HG03159 (cell line): ENCODE measurements around the gene PHC2.

Source experiments
- ATAC-seq: cut with Tn5 transposase; IDR thresholded peaks from one replicate; pipeline ENCODE4 v1.9.1; 2021; ENCODE audit warnings: mild to moderate bottlenecking, moderate library complexity; ENCODE audit not compliant: unreplicated experiment

The PHC2 gene

GRCh38 chr1:33373606-33374005, 57.3 kb downstream of the PHC2 start:
- ATAC-seq: no peak

DNA sequence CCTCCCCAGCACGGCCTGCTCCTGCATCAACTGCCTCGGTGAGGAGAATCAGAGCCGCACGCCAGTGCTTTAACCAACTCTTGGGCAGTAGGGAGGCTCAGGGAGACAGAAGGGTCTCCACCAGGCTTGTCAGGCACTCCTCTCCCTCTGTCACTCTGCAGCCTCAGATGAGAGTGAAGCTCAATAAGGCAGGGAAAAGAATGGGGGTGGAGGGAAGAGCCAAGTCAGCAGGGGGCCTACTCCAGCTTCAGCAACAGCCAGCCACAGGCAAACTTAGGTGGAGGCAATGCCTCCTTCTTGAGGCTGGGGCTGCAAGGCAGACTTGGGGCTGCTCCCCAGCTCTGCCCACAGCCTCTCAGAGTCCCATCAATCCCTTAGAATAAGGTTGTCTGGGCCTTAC, 58.2 kb downstream of the PHC2 start:
- ATAC-seq: no peak

GRCh38 chr1:33372162-33372561, 58.7 kb downstream of the PHC2 start:
- ATAC-seq: no peak

GRCh38 chr1:33371334-33371733, 59.6 kb downstream of the PHC2 start:
- ATAC-seq: no peak

GRCh38 chr1:33370827-33371226, 60.1 kb downstream of the PHC2 start:
- ATAC-seq: no peak

GRCh38 chr1:33370301-33370700, 60.6 kb downstream of the PHC2 start:
- ATAC-seq: no peak

GRCh38 chr1:33369764-33370163, 61.1 kb downstream of the PHC2 start:
- ATAC-seq: no peak

DNA sequence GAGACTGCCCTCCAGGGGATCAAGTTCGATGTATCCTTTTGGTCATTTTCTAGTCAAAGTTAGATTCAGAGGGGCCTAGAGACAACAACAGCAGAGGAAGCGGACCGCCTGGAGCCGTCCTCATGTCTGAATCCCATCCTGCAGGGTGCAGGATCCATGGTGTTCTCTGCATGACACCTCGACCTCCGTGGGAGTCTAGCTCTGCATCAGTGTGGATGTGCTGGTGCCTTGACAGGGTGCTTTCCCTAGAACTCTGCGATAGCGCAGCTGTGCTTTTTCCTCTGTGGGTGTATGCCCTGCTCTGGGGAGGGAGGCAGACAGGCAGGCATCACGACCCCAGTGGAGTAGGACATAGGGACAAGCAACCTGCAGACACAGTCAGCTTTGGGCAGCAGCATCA, 61.8 kb downstream of the PHC2 start:
- no peak for ATAC-seq

DNA sequence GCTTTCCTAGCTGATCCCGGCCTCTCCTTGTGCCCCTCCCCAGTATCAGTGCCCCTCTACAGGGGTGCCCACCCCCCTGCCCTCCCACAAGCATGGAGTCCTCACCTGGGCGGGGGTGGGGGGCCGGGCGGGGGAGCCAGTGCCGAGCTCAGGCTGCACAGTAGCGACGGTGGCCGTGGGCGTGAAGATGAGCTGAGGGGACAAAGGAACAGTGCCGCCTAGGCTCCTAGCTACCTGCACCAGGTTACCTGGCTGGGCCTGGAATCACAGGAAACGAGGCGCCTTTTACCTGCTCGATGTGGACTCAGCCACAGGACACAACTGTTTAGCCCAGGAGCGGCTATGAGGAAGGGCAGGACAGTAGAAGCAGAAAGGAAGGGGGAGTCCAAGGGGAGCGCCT, 62.5 kb downstream of the PHC2 start:
- no peak for ATAC-seq

DNA sequence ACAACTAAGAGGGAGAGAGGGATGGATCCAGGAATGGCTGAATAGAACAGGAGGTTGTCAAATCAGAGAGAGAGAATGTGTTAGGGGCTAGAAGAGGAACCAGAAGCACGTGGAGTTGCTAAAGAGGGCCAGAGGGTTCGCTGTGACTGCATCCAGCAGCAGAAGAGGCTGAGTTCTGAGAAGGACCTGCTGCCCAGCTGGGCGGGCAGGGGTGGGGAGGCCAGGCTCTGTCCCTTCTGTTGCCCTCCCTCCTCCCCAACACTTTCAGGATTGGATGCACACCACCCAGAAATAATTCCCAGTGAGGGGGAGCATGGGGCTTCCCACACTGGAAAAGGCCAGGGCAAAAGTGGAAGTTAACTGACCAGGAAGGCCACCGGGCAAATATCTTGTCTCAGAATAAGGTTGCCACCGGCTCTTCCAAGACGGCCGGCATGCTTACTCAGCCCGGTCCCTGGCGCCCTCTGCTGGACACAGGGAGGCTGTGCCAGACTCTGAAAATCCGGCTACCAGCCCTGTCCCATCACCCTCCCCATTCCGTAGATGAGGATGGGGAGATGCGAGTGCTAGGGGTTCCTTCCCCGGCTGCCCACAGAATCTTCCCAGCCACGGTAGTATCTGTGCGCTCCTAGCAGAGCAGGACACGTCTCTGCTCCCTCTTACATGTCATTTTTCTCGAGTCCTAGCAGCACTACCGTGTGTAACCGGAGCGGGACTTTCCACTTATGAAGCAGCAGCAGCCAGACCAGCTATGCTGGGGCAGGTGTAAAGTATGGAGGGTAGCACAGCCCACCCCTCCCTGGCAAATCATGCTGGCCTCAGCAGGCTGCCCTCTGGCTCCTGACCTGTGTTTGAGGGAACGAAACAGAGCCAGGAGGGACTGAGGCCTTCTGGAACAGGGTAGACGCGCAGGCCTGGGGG, 63.1 kb downstream of the PHC2 start:
- peak; percentile 77 for ATAC-seq

GRCh38 chr1:33366762-33367484, 64.0 kb downstream of the PHC2 start:
- no peak for ATAC-seq

- ATAC-seq: no peak
Measured at GRCh38 chr1:33365560-33365997, 65.3 kb downstream of the PHC2 start.

DNA sequence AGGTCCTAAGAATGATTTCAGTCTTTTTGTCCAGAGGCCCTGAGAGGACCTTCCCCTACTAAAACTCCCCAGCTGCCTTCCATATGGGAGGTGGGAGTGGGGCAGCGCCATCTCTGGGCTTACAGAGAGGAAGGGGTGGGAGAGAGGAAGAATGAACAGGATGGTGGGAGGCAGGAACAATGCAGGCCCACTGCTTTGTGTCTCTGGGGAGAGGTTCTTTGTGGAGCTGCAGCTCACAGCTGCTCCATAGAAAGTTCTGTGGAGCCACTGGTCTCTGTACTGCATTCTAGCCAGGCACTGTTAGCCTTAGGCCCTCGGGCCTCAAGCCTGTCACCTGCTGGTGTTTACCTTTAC, 66.4 kb downstream of the PHC2 start:
- ATAC-seq: no peak

DNA sequence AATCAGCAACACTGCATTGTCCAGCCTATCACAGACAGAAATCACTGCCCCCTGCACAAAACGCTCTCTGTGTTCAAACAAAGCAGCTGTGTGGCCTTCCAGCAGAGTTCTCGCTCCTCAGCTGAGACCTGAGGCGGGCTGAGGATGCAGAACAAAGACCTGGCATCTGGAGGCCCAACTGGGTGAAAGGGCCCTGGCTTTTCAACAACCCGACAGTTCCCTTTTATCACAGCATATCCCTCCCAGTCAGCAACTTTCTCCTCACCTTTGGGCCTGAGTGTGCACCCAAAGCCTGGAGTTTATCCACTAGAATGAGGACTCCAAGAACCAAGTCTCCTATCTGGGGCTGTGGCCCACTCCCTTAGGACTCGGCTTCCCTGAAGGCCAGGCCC, 67.4 kb downstream of the PHC2 start:
- no peak for ATAC-seq

GRCh38 chr1:33363021-33363420, 67.9 kb downstream of the PHC2 start:
- no peak for ATAC-seq

DNA sequence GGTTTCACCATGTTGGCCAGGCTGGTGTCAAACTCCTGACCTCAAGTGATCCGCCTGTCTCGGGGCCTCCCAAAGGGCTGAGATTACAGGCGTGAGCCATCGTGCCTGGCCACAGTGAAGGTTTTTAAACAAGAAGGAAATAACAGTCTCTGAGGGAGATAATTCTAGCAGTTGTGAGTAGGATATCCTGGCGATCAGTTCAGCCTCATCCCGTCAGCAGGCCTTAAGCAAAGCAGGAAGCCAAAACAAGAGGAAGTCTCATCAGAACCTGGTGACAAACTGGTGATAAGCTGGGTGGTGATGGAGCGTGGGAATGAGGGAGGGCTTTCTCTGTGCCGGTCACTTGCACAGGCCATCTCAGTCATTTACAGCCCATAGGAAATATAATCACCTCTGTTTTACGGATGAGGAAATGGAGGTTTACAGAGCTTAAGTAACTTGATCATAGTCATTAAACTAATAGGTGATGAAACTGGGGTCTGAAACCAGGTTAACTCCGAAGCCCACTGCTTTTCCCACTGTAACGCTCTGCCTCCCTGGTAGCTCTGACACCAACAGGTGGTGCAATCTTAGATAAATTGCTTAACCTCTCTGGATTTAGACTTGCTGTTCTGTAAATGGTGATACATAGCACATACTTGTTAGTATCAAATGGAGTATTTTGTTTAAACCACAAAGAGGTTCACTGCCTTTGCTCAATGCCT, 69.2 kb downstream of the PHC2 start:
- ATAC-seq: no peak

- ATAC-seq: no peak
Measured at GRCh38 chr1:33360367-33360766, 70.5 kb downstream of the PHC2 start.

DNA sequence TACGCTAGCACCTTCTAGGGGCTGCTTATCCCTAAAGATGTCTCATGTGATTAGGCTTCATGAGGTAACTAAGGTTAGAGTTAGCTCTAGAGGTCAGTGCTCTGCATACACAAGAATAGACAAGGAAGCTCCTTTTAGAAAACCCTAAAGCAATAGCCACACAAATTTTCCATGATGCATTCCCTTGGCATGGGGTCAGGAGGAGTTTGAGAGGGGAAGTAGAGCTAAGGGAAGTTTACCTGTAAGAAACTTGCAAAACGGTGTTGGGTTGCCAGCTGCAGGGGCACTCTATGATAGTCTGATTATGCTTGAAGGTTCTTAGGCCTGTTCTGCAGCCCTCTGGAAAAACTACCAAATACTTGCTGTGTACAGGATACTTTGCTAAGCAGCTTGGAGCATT, 71.0 kb downstream of the PHC2 start:
- no peak for ATAC-seq

DNA sequence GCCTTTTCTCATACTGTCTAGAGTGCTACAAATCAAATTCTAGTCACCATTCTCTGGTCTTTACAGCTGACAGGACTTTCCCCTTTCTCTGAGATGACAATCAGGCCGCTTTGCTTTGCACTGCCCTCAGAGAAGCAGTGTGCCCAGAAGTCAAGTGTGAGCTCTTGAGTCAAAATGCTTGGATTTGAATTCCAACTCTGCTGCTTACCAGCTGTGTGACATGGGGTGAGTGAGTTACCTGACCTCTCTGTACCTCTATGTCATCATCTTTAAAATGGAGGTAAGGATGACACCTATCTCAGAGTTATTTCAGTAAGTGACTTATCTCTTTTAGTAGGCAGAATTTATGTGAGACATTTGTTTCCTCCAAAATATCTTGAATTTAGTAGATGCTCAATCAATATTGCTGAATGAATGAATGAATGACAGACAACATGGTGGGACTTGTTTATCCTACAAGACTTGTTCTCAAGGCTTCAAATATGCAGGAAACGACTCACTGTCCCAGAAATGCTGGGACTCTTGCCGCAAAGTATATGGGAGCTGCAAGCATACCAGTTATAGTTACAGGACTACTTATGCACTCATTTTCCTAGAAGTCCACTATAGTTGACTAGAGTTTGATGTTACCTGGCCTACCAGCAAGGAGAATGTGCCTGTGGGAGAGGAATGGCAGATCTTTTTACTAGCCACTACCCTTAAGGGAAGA, 71.9 kb downstream of the PHC2 start:
- no peak for ATAC-seq

GRCh38 chr1:33358114-33358794, 72.6 kb downstream of the PHC2 start:
- ATAC-seq: no peak
